Adrenal gland (tissue), 12 donors: ENCODE measurements around the gene LRRC8C. TPM values are rescaled to one million over a fixed set of nuclear protein-coding genes. Genes with fewer than 3 reads are reported as not detected.

ENCODE experiments used
- DNase-seq, 7 donors: peaks; one replicate each; pipeline ENCODE4 v3.0.0-alpha.2; 2019 to 2020
- H3K27ac ChIP-seq, 5 donors: fragments of 200-600 bp; sonication (generic) in 4 of 5; 1 replicate in 3 of 5; 2 replicates in 2 of 5; pipeline versions ENCODE4 v1.5.1 to v1.8.0; 2016 to 2020; ENCODE audit warnings: mild to moderate bottlenecking in 1 of 5
- H3K27me3 ChIP-seq: fragments of 200-600 bp; 2 replicates; pipeline ENCODE4 v1.8.0; 2021
- H3K36me3 ChIP-seq, 2 donors: fragments of 200-600 bp; replicated peaks in 1 of 2; 1 replicate in 1 of 2; 2 replicates in 1 of 2; pipeline versions ENCODE4 v1.5.1 to v1.8.0; 2018 to 2022
- H3K4me1 ChIP-seq, 2 donors: fragments of 200-600 bp; replicated peaks in 1 of 2; 1 replicate in 1 of 2; 2 replicates in 1 of 2; pipeline versions ENCODE4 v1.5.1 to v1.8.0; 2018 to 2021
- H3K4me3 ChIP-seq, 4 donors: fragments of 200-600 bp; sonication (generic) in 3 of 4; one replicate each; pipeline ENCODE4 v1.5.1; 2016 to 2018
- H3K9me3 ChIP-seq, 3 donors: fragments of 200-600 bp; sonication (generic) in 1 of 3; replicated peaks in 1 of 3; 1 replicate in 2 of 3; 2 replicates in 1 of 3; pipeline versions ENCODE4 v1.5.1 to v1.8.0; 2016 to 2021
- CTCF ChIP-seq, 6 experiments: fragments of 450-650 bp in 4 of 6; fragments of 200-600 bp in 2 of 6; sonication (generic) in 1 of 6; IDR thresholded peaks; 1 replicate in 5 of 6; 2 replicates in 1 of 6; pipeline versions ENCODE4 v1.5.1 to v1.8.0; 2016 to 2021; ENCODE audit warnings: antibody characterized with exemption in 6 of 6, mild to moderate bottlenecking in 2 of 6, moderate library complexity in 1 of 6
- POLR2A ChIP-seq, 2 donors: fragments of 450-650 bp; IDR thresholded peaks; one replicate each; pipeline ENCODE4 v1.6.1; 2017; ENCODE audit warnings: antibody characterized with exemption in 2 of 2, mild to moderate bottlenecking in 2 of 2, moderate library complexity in 1 of 2
- WGBS, 4 donors: extraction: QIAGEN DNeasy Blood & Tissue Kit in 2 of 4; methylation state at CpG; one replicate each; pipeline versions ENCODE4 v1.1.5 to v1.1.7; 2013 to 2017; 5-methylcytosine and 5-hydroxymethylcytosine counted together
- intact Hi-C, 2 donors: fragments of 100-400 bp; cut with DNase I; formaldehyde crosslinking; loops; one replicate each; pipeline versions ENCODE4 v1.14.1 to v1.15.0; 2022 to 2023
- polyA plus RNA-seq, 3 donors: library from polyadenylated mRNA; stranded (reverse); fragments of 200-250 nt in 2 of 3; fragments of 350-450 nt in 1 of 3; fragmentation: Illumina TruSeq in 1 of 3; extraction: RNeasy Lipid Tissue Mini Kit (QIAGEN cat#74804) in 1 of 3; gene quantifications; one replicate each; pipeline ENCODE4 v1.2.3, GENCODE V29; 2013 to 2014
- total RNA-seq, 9 donors: library from RNA; depleted of rRNA in 4 of 9; stranded (reverse); fragments of >200 nt in 4 of 9; fragments of 120-200 nt in 1 of 9; fragmentation: NEBNext Ultra II Directional in 1 of 9; extraction: Animal tissue kit (Norgen Biotek cat#: 25700) in 1 of 9; gene quantifications; one replicate each; pipeline versions ENCODE4 v1.1.0 to v1.2.4, GENCODE V29; 2013 to 2023
- donor health status: healthy with polysubstance abuse.
- donor health status: Bipolar disorder and iron deficiency.
- donor health status: DM: yes; HTN: yes; CAD: no.
- donor health status: DM: no; HTN: no; CAD: no.
- donor health status: DM: no; HTN: no; CAD: no.
- donor health status: DM: yes; HTN: yes; CAD: no.

LRRC8C gene
- total and polyA plus RNA-seq, 12 donors: 6.5 to 33.6 (median 11.9) TPM

DNA sequence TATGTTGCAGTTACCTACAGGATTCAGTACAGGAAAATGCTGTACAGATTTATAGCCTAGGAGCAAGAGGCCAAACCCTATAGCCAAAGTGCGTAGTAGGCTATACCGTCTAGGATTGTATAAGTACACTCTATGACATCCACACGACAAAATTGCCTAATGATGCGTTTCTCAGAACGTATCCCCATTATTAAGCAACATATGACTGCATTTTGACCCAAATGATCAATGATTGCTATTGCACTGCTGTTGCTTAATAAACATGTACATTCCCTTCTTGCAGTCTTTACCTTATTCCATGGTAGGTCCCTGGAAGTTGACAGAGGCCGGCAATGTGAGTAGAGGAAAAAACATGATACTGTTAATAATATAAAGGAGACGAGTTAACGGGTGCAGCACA is 33.0 kb downstream of the LRRC8C start:
- H3K36me3 ChIP-seq: no peaks in the 10 kb centered on the region
- no peak overlapping the region for H3K27ac ChIP-seq
- intact Hi-C loops: no loop called here
- peaks cover 0 to 13% of the 10 kb centered on the region in 2 donors for H3K4me1 ChIP-seq
- H3K27me3 ChIP-seq: no peaks in the 10 kb centered on the region
- DNase-seq: no peak
- WGBS, 4 donors: 90 to 95% (median 94%) methylated on average over 8 of the region's 8 CpGs
- no peak overlapping the region for H3K4me3 ChIP-seq
- TF ChIP-seq CTCF (IDR thresholded peaks at IDR 0.05) (no peak), POLR2A (IDR thresholded peaks at IDR 0.05) (no peak)
- no peaks in the 10 kb centered on the region for H3K9me3 ChIP-seq

- 32 to 77% (median 73%) methylated on average over 1 of the region's 1 CpG for WGBS, 4 donors
- H3K27ac ChIP-seq: no peak overlapping the region
- H3K9me3 ChIP-seq: no peaks in the 10 kb centered on the region
- H3K4me1 ChIP-seq: peaks cover 0 to 17% of the 10 kb centered on the region in 2 donors
- H3K27me3 ChIP-seq: no peaks in the 10 kb centered on the region
- TF ChIP-seq POLR2A (IDR thresholded peaks at IDR 0.05): no peak
- TF ChIP-seq CTCF (IDR thresholded peaks at IDR 0.05): no peak
- intact Hi-C loops: no loop called here
- H3K4me3 ChIP-seq: no peak overlapping the region
- no peak for DNase-seq
- H3K36me3 ChIP-seq: no peaks in the 10 kb centered on the region
Observed at GRCh38 chr1:89666640-89667039, 33.7 kb downstream of the LRRC8C start.

DNA sequence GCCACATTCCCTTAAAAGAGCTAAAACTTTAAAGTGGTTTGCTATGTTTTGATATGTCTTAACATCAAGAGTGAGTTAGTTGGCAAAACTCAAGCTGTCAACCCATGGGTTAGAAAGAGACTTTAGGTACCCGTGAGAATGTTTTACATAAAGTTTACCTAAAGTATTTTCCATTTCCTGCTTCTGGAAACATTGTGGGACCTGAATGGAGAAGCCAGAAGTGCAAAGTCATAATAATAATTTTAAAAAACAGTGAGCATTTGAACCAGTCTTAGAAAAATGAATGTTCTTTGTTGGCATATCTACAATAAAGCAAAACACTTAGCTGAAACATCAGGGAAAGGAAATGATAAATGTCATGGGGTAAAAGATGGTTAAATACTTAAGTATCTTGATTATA is 34.8 kb downstream of the LRRC8C start:
- no peak for DNase-seq
- intact Hi-C loops: no loop called here
- TF ChIP-seq CTCF (IDR thresholded peaks at IDR 0.05): no peak
- no peak for TF ChIP-seq POLR2A (IDR thresholded peaks at IDR 0.05)
- H3K27ac ChIP-seq: no peak overlapping the region
- WGBS, 4 donors: 53 to 74% (median 58%) methylated on average over 1 of the region's 1 CpG
- no peaks in the 10 kb centered on the region for H3K9me3 ChIP-seq
- H3K27me3 ChIP-seq: no peaks in the 10 kb centered on the region
- peaks cover 0 to 25% of the 10 kb centered on the region in 2 donors for H3K4me1 ChIP-seq
- H3K36me3 ChIP-seq: no peaks in the 10 kb centered on the region
- no peak overlapping the region for H3K4me3 ChIP-seq

DNA sequence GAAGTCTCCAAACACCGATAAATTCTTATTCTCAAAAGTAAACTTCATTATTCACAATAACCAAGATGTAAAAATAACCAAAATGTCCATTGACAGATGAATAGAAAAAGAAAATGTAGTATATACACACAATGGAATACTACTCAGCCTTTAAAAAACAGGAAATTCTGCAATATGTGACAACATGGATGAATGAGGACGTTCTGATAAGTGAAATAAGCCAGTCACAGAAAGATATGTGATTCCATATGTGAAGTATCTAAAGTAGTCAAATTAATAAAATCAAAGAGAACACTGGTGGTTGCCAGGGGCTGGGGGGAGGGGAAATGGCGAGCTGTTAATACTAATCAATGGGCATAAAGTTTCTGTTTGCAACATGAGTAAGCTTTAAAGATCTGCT is 36.0 kb downstream of the LRRC8C start:
- TF ChIP-seq POLR2A (IDR thresholded peaks at IDR 0.05) (no peak), CTCF (IDR thresholded peaks at IDR 0.05) (no peak)

More for the DNA sequence above, 36.0 kb downstream of the LRRC8C start:
- peaks cover 0 to 30% of the 10 kb centered on the region in 2 donors for H3K4me1 ChIP-seq
- intact Hi-C loops: no loop called here
- H3K27me3 ChIP-seq: no peaks in the 10 kb centered on the region
- no peak overlapping the region for H3K4me3 ChIP-seq
- WGBS, 4 donors: 88 to 92% (median 90%) methylated on average over 3 of the region's 3 CpGs
- no peaks in the 10 kb centered on the region for H3K9me3 ChIP-seq
- no peak for DNase-seq
- H3K27ac ChIP-seq: no peak overlapping the region
- no peaks in the 10 kb centered on the region for H3K36me3 ChIP-seq
